IMR-90 (cell line): ENCODE results near the gene PALM. TPM values are rescaled to one million over a fixed set of nuclear protein-coding genes. Genes with fewer than 3 reads are reported as not detected.

Experiments
- ATAC-seq: fragments of 200-7000 bp; cut with Tn5 transposase; 2 replicates; pipeline ENCODE4 v1.9.1; 2020; ENCODE audit warnings: low read depth, mild to moderate bottlenecking, moderate library complexity
- BruUV-seq: library from RNA; stranded (reverse); fragments of 400-500 nt; replicated peaks from 2 replicates; lab custom pipeline; 2021; lab: Mats Ljungman, UMichigan
- CTCF ChIA-PET: fragments of 300-600 bp; formaldehyde crosslinking; extraction: SDS; loops from one replicate; lab custom pipeline; 2021; ENCODE audit warnings: antibody characterized with exemption; lab: Yijun Ruan, JAX
- POLR2A ChIA-PET: fragments of 300-600 bp; sonication (Branson Sonifier 250); formaldehyde crosslinking; loops from one replicate; lab custom pipeline; 2022; ENCODE audit warnings: antibody characterized with exemption; ENCODE audit not compliant: unreplicated experiment; lab: Charles Lee
- DNase-seq: peaks from one replicate; pipeline ENCODE4 v3.0.0; 2013
- H2AFZ ChIP-seq: replicated peaks from 2 replicates; pipeline ENCODE3; 2013; ENCODE audit warnings: low read length, mild to moderate bottlenecking; ENCODE audit not compliant: poor library complexity
- H2AK5ac ChIP-seq: 2 replicates; pipeline ENCODE4 v1.6.1; 2013; ENCODE audit warnings: low read depth, low read length, inconsistent platforms
- H2AK9ac ChIP-seq: replicated peaks from 2 replicates; pipeline ENCODE3; 2013; ENCODE audit warnings: mild to moderate bottlenecking, low read depth, low read length, moderate library complexity; ENCODE audit not compliant: poor library complexity
- H2BK120ac ChIP-seq: 2 replicates; pipeline ENCODE4 v1.6.1; 2013; ENCODE audit warnings: low read depth, low read length, inconsistent platforms
- H2BK15ac ChIP-seq: 3 replicates; pipeline ENCODE4 v1.6.1; 2013; ENCODE audit warnings: low read depth, low read length, inconsistent platforms
- H2BK20ac ChIP-seq: 2 replicates; pipeline ENCODE4 v1.6.1; 2013; ENCODE audit warnings: low read depth, mild to moderate bottlenecking, inconsistent platforms, low read length, moderate library complexity
- H2BK5ac ChIP-seq: 2 replicates; pipeline ENCODE4 v1.6.1; 2013; ENCODE audit warnings: mild to moderate bottlenecking, low read depth, low read length, inconsistent platforms; ENCODE audit not compliant: poor library complexity, severe bottlenecking
- H3K14ac ChIP-seq: replicated peaks from 2 replicates; pipeline ENCODE4 v1.6.1; 2013; ENCODE audit warnings: low read depth, low read length, inconsistent platforms
- H3K18ac ChIP-seq: 2 replicates; pipeline ENCODE4 v1.6.1; 2013; ENCODE audit warnings: low read depth, low read length, control low read depth
- H3K23ac ChIP-seq: 2 replicates; pipeline ENCODE4 v1.6.1; 2013; ENCODE audit warnings: low read depth, low read length, inconsistent platforms
- H3K27ac ChIP-seq: 2 replicates; pipeline ENCODE4 v1.5.1; 2013; ENCODE audit warnings: mild to moderate bottlenecking, control low read depth, low read length; ENCODE audit not compliant: insufficient read depth
- H3K27me3 ChIP-seq: 2 replicates; pipeline ENCODE4 v1.6.1; 2013; ENCODE audit warnings: low read length; ENCODE audit not compliant: control insufficient read depth, insufficient read depth
- H3K36me3 ChIP-seq: 2 replicates; pipeline ENCODE4 v1.6.1; 2013; ENCODE audit warnings: low read length, mixed read lengths; ENCODE audit not compliant: control insufficient read depth, insufficient read depth
- H3K4ac ChIP-seq: 2 replicates; pipeline ENCODE4 v1.6.1; 2013; ENCODE audit warnings: low read depth, low read length, inconsistent platforms
- H3K4me1 ChIP-seq: 2 replicates; pipeline ENCODE4 v1.6.1; 2013; ENCODE audit warnings: low read length, mixed read lengths; ENCODE audit not compliant: control insufficient read depth, insufficient read depth
- H3K4me2 ChIP-seq: 2 replicates; pipeline ENCODE4 v1.6.1; 2013; ENCODE audit warnings: low read depth, mild to moderate bottlenecking, control low read depth, low read length, moderate library complexity
- H3K4me3 ChIP-seq: 2 replicates; pipeline ENCODE4 v1.5.1; 2013; ENCODE audit warnings: low read depth, mild to moderate bottlenecking, control low read depth, low read length, moderate library complexity; ENCODE audit not compliant: insufficient read depth
- H3K56ac ChIP-seq: 2 replicates; pipeline ENCODE4 v1.6.1; 2013; ENCODE audit warnings: low read length, inconsistent platforms; ENCODE audit not compliant: insufficient read depth; ENCODE audit errors: extremely low read depth
- H3K79me1 ChIP-seq, 2 experiments: 2 replicates each; pipeline ENCODE4 v1.6.1; 2013; ENCODE audit warnings: low read length in 2 of 2, inconsistent platforms in 1 of 2, low read depth in 1 of 2
- H3K9ac ChIP-seq: 2 replicates; pipeline ENCODE4 v1.6.1; 2013; ENCODE audit warnings: low read depth, low read length, control low read depth
- H3K9me1 ChIP-seq: 2 replicates; pipeline ENCODE4 v1.6.1; 2013; ENCODE audit warnings: low read length, inconsistent platforms; ENCODE audit not compliant: insufficient read depth
- H3K9me3 ChIP-seq: 2 replicates; pipeline ENCODE4 v1.6.1; 2013; ENCODE audit warnings: low read length; ENCODE audit not compliant: control insufficient read depth, insufficient read depth
- H4K20me1 ChIP-seq: 2 replicates; pipeline ENCODE4 v1.6.1; 2013; ENCODE audit warnings: low read length, inconsistent platforms; ENCODE audit not compliant: insufficient read depth
- H4K5ac ChIP-seq: 2 replicates; pipeline ENCODE4 v1.6.1; 2013; ENCODE audit warnings: mild to moderate bottlenecking, low read depth, low read length, control low read depth
- H4K8ac ChIP-seq, 2 experiments: 2 replicates each; pipeline ENCODE4 v1.6.1; 2013; ENCODE audit warnings: low read depth in 2 of 2, low read length in 2 of 2, control low read depth in 1 of 2, inconsistent platforms in 1 of 2
- H4K91ac ChIP-seq: 2 replicates; pipeline ENCODE4 v1.6.1; 2013; ENCODE audit warnings: low read depth, low read length, inconsistent platforms; ENCODE audit not compliant: insufficient read depth
- BHLHE40 ChIP-seq: fragments of 150-350 bp; IDR thresholded peaks from 2 replicates; pipeline ENCODE4 v1.6.1; 2016; ENCODE audit warnings: mild to moderate bottlenecking, low read depth, low read length
- CTCF ChIP-seq: conservative IDR thresholded peaks from 2 replicates; pipeline ENCODE4 v1.5.1; 2012; ENCODE audit warnings: mild to moderate bottlenecking, low read depth, low read length, improper control_type of control experiment
- FOS ChIP-seq: fragments of 150-350 bp; IDR thresholded peaks from 2 replicates; pipeline ENCODE4 v1.6.1; 2016; ENCODE audit warnings: low read depth, low read length
- MAFK ChIP-seq: IDR thresholded peaks from 2 replicates; pipeline ENCODE4 v1.6.1; 2012; ENCODE audit warnings: low read depth, low read length, improper control_type of control experiment
- MAZ ChIP-seq: IDR thresholded peaks from 2 replicates; pipeline ENCODE4 v1.6.1; 2012; ENCODE audit warnings: low read depth, mild to moderate bottlenecking, low read length, improper control_type of control experiment, moderate library complexity, borderline replicate concordance
- NFE2L2 ChIP-seq: fragments of 150-350 bp; IDR thresholded peaks from 2 replicates; pipeline ENCODE4 v1.6.1; 2016; ENCODE audit warnings: low read depth, mild to moderate bottlenecking, low read length
- POLR2A ChIP-seq: IDR thresholded peaks from 2 replicates; pipeline ENCODE4 v1.6.1; 2012; ENCODE audit warnings: mild to moderate bottlenecking, low read depth, low read length
- RCOR1 ChIP-seq: IDR thresholded peaks from 2 replicates; pipeline ENCODE4 v1.6.1; 2012; ENCODE audit warnings: mild to moderate bottlenecking, low read length, improper control_type of control experiment; ENCODE audit not compliant: insufficient replicate concordance
- SMC3 ChIP-seq: fragments of 150-350 bp; IDR thresholded peaks from 2 replicates; pipeline ENCODE4 v1.6.1; 2016; ENCODE audit warnings: low read depth, mild to moderate bottlenecking, antibody characterized with exemption, low read length, moderate library complexity
- WGBS, 2 experiments: methylation state at CpG; one replicate each; pipeline versions ENCODE4 v1.1.5 to v1.1.7; 2013; ENCODE audit warnings: missing lambda C conversion rate in 2 of 2; ENCODE audit not compliant: insufficient read length in 1 of 2; ENCODE audit errors: extremely low coverage in 2 of 2; 5-methylcytosine and 5-hydroxymethylcytosine counted together
- dilution Hi-C: fragments of 300-500 bp; cut with HindIII; formaldehyde crosslinking; loops from one replicate; pipeline ENCODE4 v1.14.3; 2018; ENCODE audit warnings: low sequenced_read_pairs; ENCODE audit not compliant: unreplicated experiment
- in situ Hi-C: fragments of 300-500 bp; cut with MboI; formaldehyde crosslinking; loops from 3 replicates; pipeline ENCODE4 v1.14.3; 2019; ENCODE audit warnings: low sequenced_read_pairs, inconsistent platforms, mixed read lengths
- intact Hi-C: fragments of 100-400 bp; cut with micrococcal nuclease; formaldehyde crosslinking; loops from 2 replicates; pipeline ENCODE4 v1.10.0; 2022
- polyA plus RNA-seq, 3 experiments: library from polyadenylated mRNA; depleted of rRNA; stranded (reverse); fragments of >200 nt; gene quantifications; 2 replicates each; pipeline ENCODE4 v1.2.3, GENCODE V29; 2012; ENCODE audit warnings: low replicate concordance in 1 of 3
- total RNA-seq: library from RNA; depleted of rRNA; stranded (reverse); fragments of >200 nt; gene quantifications from 2 replicates; pipeline ENCODE4 v1.2.3, GENCODE V29; 2012
- TF ChIP-seq, protein P1 (sequence below): fragments of 150-350 bp; IDR thresholded peaks from 2 replicates; pipeline ENCODE4 v1.6.1; 2017; ENCODE audit warnings: mild to moderate bottlenecking, antibody characterized with exemption, low read length, low read depth

The PALM gene
- total and polyA plus RNA-seq, 2 of the 4 experiments (the other 2 are of a cell fraction), result 2.2 to 7.4 TPM

GRCh38 chr19:674282-675151 lies 34.2 kb upstream of the PALM start:
- H3K56ac ChIP-seq, result no peak overlapping the region
- H2AFZ ChIP-seq, result no peak overlapping the region
- no peak overlapping the region for H3K4me2 ChIP-seq
- no peak overlapping the region for H3K14ac ChIP-seq
- no peak overlapping the region for H2BK5ac ChIP-seq
- H2AK9ac ChIP-seq, result peak overlapping the region; percentile 87
- H3K4ac ChIP-seq, result no peak overlapping the region
- no peak overlapping the region for H3K4me3 ChIP-seq
- peaks cover 13 to 30% of the 10 kb centered on the region in 2 experiments; a peak in 3 of 4 replicates for H3K79me1 ChIP-seq
- TF ChIP-seq POLR2A (no peak), BHLHE40 (no peak), MAFK (no peak), FOS (no peak), SMC3 (no peak), RCOR1 (no peak), CTCF (no peak), MAZ (no peak), NFE2L2 (no peak)
- TF ChIP-seq, protein P1, sequence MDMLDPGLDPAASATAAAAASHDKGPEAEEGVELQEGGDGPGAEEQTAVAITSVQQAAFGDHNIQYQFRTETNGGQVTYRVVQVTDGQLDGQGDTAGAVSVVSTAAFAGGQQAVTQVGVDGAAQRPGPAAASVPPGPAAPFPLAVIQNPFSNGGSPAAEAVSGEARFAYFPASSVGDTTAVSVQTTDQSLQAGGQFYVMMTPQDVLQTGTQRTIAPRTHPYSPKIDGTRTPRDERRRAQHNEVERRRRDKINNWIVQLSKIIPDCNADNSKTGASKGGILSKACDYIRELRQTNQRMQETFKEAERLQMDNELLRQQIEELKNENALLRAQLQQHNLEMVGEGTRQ, result no peak
- no peak overlapping the region for H3K18ac ChIP-seq
- H3K4me1 ChIP-seq, result peaks cover 22% of the 10 kb centered on the region
- H3K27ac ChIP-seq, result no peak overlapping the region
- H2BK20ac ChIP-seq, result no peak overlapping the region
- intact Hi-C loops (no loop called here), in situ Hi-C loops (no loop called here), dilution Hi-C loops (no loop called here)
- no peak overlapping the region for H4K91ac ChIP-seq
- H4K5ac ChIP-seq, result no peak overlapping the region
- 84% methylated on average over 20 of the region's 38 CpGs; no CpG with 5 or more reads in 1 of the 2 experiments for WGBS, 2 experiments
- no peak overlapping the region for H3K9ac ChIP-seq
- CTCF ChIA-PET, result no interaction called here
- no peaks in the 10 kb centered on the region for H3K9me3 ChIP-seq
- POLR2A ChIA-PET, result no interaction called here
- no peak overlapping the region for H2BK120ac ChIP-seq
- no peaks in the 10 kb centered on the region for H3K27me3 ChIP-seq
- H3K9me1 ChIP-seq, result peaks cover 8% of the 10 kb centered on the region; the same call in 1 of the 2 replicates
- no peak for ATAC-seq
- no TSS peak for BruUV-seq
- no peak for DNase-seq
- peaks cover 12% of the 10 kb centered on the region for H4K20me1 ChIP-seq
- H4K8ac ChIP-seq, result no peak overlapping the region
- no peak overlapping the region for H3K23ac ChIP-seq
- no peak overlapping the region for H2AK5ac ChIP-seq
- H3K36me3 ChIP-seq, result no peaks in the 10 kb centered on the region
- no peak overlapping the region for H2BK15ac ChIP-seq
